OCI-LY1 (cell line): ENCODE data around the gene KCNK2.

Source experiments
- H2AFZ ChIP-seq: fragments of 200-600 bp; sonication (generic), shearing (Covaris generic); 2 replicates; pipeline ENCODE4 v1.6.0; 2014; ENCODE audit warnings: antibody characterized with exemption, mild to moderate bottlenecking, low read length
- H3F3A ChIP-seq: fragments of 200-600 bp; sonication (generic), shearing (Covaris generic); 2 replicates; pipeline ENCODE4 v1.6.0; 2014; ENCODE audit warnings: mild to moderate bottlenecking, antibody characterized with exemption, low read length, moderate library complexity; ENCODE audit not compliant: insufficient read depth
- H3K27ac ChIP-seq: fragments of 200-600 bp; sonication (generic); 2 replicates; pipeline ENCODE4 v1.5.1; 2014; ENCODE audit warnings: low read length, mixed run types, mild to moderate bottlenecking, low read depth; ENCODE audit not compliant: poor library complexity, severe bottlenecking
- H3K27me3 ChIP-seq: fragments of 200-600 bp; sonication (generic); 2 replicates; pipeline ENCODE4 v1.6.0; 2014; ENCODE audit warnings: antibody characterized with exemption, mild to moderate bottlenecking, low read length, moderate library complexity; ENCODE audit not compliant: insufficient read depth
- H3K36me3 ChIP-seq: fragments of 200-600 bp; sonication (generic); 2 replicates; pipeline ENCODE4 v1.6.1; 2014; ENCODE audit warnings: mild to moderate bottlenecking, antibody characterized with exemption, low read length, moderate library complexity, mixed read lengths; ENCODE audit not compliant: insufficient read depth
- H3K4me1 ChIP-seq: fragments of 200-600 bp; sonication (generic); 2 replicates; pipeline ENCODE4 v1.5.1; 2014; ENCODE audit warnings: mild to moderate bottlenecking, low read length, moderate library complexity; ENCODE audit not compliant: insufficient read depth, severe bottlenecking
- H3K4me2 ChIP-seq: fragments of 200-600 bp; sonication (generic), shearing (Covaris generic); 2 replicates; pipeline ENCODE4 v1.6.1; 2014; ENCODE audit warnings: low read length
- H3K4me3 ChIP-seq: fragments of 200-600 bp; sonication (generic); 2 replicates; pipeline ENCODE4 v1.5.1; 2014; ENCODE audit warnings: low read length, low read depth, mild to moderate bottlenecking, mixed read lengths; ENCODE audit not compliant: poor library complexity, severe bottlenecking
- H3K79me2 ChIP-seq: fragments of 200-600 bp; shearing (Covaris generic); 2 replicates; pipeline ENCODE4 v1.6.1; 2016; ENCODE audit warnings: mixed run types, low read length, mixed read lengths; ENCODE audit not compliant: insufficient read depth
- H3K9ac ChIP-seq: fragments of 200-600 bp; sonication (generic), shearing (Covaris generic); 2 replicates; pipeline ENCODE4 v1.6.1; 2014; ENCODE audit warnings: mild to moderate bottlenecking, low read length, mixed read lengths
- H3K9me2 ChIP-seq: fragments of 200-600 bp; sonication (generic), shearing (Covaris generic); 2 replicates; pipeline ENCODE4 v1.6.1; 2014; ENCODE audit warnings: low read depth, mild to moderate bottlenecking, low read length, mixed read lengths
- H3K9me3 ChIP-seq: fragments of 200-600 bp; shearing (Covaris generic); 2 replicates; pipeline ENCODE4 v1.6.1; 2014; ENCODE audit warnings: low read length, mixed read lengths
- H4K20me1 ChIP-seq: fragments of 200-600 bp; sonication (generic), shearing (Covaris generic); 2 replicates; pipeline ENCODE4 v1.6.0; 2016; ENCODE audit warnings: mild to moderate bottlenecking, low read length; ENCODE audit not compliant: insufficient read depth
- EZH2 ChIP-seq: fragments of 200-600 bp; sonication (generic), shearing (Covaris generic); IDR thresholded peaks from 2 replicates; pipeline ENCODE4 v1.8.0; 2017; ENCODE audit warnings: borderline replicate concordance, mixed run types, mild to moderate bottlenecking, antibody characterized with exemption, low read length, moderate library complexity, mixed read lengths
- TF ChIP-seq, protein P1 (sequence below): fragments of 200-600 bp; sonication (generic), shearing (Covaris generic); IDR thresholded peaks from 2 replicates; pipeline ENCODE4 v1.5.1; 2017; ENCODE audit warnings: mild to moderate bottlenecking, antibody characterized with exemption, low read length, moderate library complexity, mixed read lengths

KCNK2 gene

DNA sequence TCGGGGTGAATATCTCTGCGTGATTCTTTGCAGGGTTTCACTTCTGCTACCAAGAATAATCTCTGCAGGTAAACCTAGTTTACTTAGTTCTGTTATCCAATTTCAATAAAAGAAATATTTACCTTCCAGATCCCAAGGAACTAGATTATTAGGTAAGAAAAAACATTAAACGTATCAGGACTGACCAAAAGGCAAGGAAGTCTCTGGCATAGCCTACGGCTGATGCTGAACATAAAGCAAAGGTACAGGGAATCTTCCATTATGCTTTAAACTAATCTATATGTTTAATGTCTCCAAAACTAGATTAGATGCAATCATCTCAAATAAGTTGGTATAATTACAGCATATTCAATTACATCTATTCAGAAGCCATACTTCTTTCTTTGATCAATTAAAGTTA lies 168.9 kb downstream of the KCNK2 start:
- Histone ChIP-seq H3K4me1 (no peaks in the 10 kb centered on the region), H3K79me2 (no peaks in the 10 kb centered on the region), H4K20me1 (no peaks in the 10 kb centered on the region), H2AFZ (no peak overlapping the region), H3K9me2 (no peaks in the 10 kb centered on the region), H3K9me3 (no peaks in the 10 kb centered on the region), H3K4me3 (no peak overlapping the region), H3K27ac (no peak overlapping the region), H3K36me3 (no peaks in the 10 kb centered on the region), H3F3A (no peaks in the 10 kb centered on the region), H3K9ac (no peak overlapping the region), H3K27me3 (no peaks in the 10 kb centered on the region), H3K4me2 (no peak overlapping the region)
- no peak for TF ChIP-seq EZH2
- TF ChIP-seq, protein P1, sequence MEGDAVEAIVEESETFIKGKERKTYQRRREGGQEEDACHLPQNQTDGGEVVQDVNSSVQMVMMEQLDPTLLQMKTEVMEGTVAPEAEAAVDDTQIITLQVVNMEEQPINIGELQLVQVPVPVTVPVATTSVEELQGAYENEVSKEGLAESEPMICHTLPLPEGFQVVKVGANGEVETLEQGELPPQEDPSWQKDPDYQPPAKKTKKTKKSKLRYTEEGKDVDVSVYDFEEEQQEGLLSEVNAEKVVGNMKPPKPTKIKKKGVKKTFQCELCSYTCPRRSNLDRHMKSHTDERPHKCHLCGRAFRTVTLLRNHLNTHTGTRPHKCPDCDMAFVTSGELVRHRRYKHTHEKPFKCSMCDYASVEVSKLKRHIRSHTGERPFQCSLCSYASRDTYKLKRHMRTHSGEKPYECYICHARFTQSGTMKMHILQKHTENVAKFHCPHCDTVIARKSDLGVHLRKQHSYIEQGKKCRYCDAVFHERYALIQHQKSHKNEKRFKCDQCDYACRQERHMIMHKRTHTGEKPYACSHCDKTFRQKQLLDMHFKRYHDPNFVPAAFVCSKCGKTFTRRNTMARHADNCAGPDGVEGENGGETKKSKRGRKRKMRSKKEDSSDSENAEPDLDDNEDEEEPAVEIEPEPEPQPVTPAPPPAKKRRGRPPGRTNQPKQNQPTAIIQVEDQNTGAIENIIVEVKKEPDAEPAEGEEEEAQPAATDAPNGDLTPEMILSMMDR = no peak

DNA sequence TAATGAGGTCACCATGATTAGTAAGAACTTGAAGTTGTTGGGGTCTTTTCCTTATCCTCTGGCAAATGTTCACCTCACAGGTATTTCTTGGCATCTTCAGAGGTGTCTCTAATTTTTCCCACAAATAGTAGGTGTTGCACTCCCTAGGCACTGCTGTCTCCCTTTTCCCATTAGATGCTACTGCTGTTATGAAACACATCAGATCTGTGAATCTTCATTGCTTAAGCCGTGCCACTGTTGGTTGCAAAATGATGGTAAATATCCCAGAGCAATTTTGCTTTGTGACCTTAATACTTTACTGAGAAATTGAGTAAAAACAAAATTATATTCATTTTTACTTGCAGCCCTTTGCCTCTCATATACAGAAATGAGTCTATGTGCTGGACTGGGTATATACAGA lies 169.6 kb downstream of the KCNK2 start:
- no peak overlapping the region for H3K4me3 ChIP-seq
- no peak overlapping the region for H3K9ac ChIP-seq
- no peaks in the 10 kb centered on the region for H4K20me1 ChIP-seq
- H3K27ac ChIP-seq = no peak overlapping the region
- H2AFZ ChIP-seq = no peak overlapping the region
- TF ChIP-seq, protein P1 = no peak
- no peak for TF ChIP-seq EZH2
- H3K4me1 ChIP-seq = no peaks in the 10 kb centered on the region
- H3K79me2 ChIP-seq = no peaks in the 10 kb centered on the region
- no peaks in the 10 kb centered on the region for H3K9me3 ChIP-seq
- no peaks in the 10 kb centered on the region for H3K9me2 ChIP-seq
- H3K4me2 ChIP-seq = no peak overlapping the region
- H3K36me3 ChIP-seq = no peaks in the 10 kb centered on the region
- no peaks in the 10 kb centered on the region for H3F3A ChIP-seq
- no peaks in the 10 kb centered on the region for H3K27me3 ChIP-seq

DNA sequence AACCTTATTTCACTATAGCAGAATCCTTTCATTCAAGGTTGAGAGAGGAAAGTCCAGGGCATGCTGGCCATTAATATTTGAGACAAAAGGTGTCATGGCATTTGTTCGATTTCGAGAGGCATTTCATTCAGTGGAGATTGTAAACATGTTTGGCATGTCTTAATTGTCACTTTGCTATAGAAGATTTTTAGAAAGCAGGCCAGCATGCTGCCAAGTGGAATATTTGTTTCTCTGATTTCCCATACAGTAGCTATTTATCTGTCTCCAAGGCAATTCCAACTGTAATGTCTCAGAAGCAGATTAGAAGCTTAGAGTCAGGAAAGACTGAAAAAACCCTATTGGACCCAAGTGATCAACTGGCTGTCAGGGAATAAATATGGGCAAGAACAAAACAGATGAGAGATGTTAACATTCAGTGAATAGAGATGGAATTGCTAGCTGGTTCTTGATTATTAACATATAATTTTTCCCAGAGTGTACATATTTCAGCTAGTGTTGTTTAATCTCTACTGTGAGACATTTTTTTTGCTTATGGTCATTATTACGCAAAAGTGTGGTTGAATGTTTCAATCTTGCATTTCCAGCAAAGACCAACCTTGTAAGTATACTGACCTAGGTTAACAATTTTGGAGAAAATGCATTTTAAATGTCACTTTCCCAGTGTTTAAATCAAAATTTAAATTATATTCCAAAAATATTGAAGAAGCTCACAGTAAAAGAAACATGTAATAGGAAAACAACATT lies 174.6 kb downstream of the KCNK2 start:
- Histone ChIP-seq H3F3A (no peaks in the 10 kb centered on the region), H2AFZ (no peak overlapping the region), H4K20me1 (no peaks in the 10 kb centered on the region), H3K36me3 (no peaks in the 10 kb centered on the region), H3K4me3 (no peak overlapping the region), H3K4me2 (no peak overlapping the region), H3K79me2 (no peaks in the 10 kb centered on the region), H3K27ac (no peak overlapping the region), H3K9me2 (no peaks in the 10 kb centered on the region), H3K9me3 (no peaks in the 10 kb centered on the region), H3K4me1 (no peaks in the 10 kb centered on the region), H3K27me3 (no peaks in the 10 kb centered on the region), H3K9ac (no peak overlapping the region)
- TF ChIP-seq, protein P1 = no peak
- no peak for TF ChIP-seq EZH2
